ENCODE data around the gene MYH14.

Gene MYH14

GRCh38 chr19:50300051-50300450 lies 96.6 kb downstream of the MYH14 start:
- no peak for ATAC-seq

- ATAC-seq, result peak; percentile 99 to 100
These were observed 97.6 kb downstream of the MYH14 start for GRCh38 chr19:50300814-50301606.

GRCh38 chr19:50301607-50301971 lies 98.2 kb downstream of the MYH14 start:
- ATAC-seq, result peak; percentile 8 to 22

- no peak for ATAC-seq
These were observed 100.1 kb downstream of the MYH14 start for GRCh38 chr19:50303558-50303957.

- no peak for ATAC-seq
These were observed 105.6 kb downstream of the MYH14 start for GRCh38 chr19:50308991-50309390.

- ATAC-seq, result no peak
These were observed 106.1 kb downstream of the MYH14 start for GRCh38 chr19:50309396-50310125.

GRCh38 chr19:50310759-50311465 lies 107.5 kb downstream of the MYH14 start:
- no peak for ATAC-seq

GRCh38 chr19:50311723-50312635 lies 108.6 kb downstream of the MYH14 start:
- no peak for ATAC-seq

- ATAC-seq, result no peak
These were observed 109.8 kb downstream of the MYH14 start for GRCh38 chr19:50312967-50313811.

- ATAC-seq, result no peak
These were observed 110.6 kb downstream of the MYH14 start for GRCh38 chr19:50313812-50314536.

- ATAC-seq, result no peak
These were observed 111.6 kb downstream of the MYH14 start for GRCh38 chr19:50314724-50315708.

GRCh38 chr19:50315773-50316448 lies 112.5 kb downstream of the MYH14 start:
- peak; percentile 58 to 74 for ATAC-seq

GRCh38 chr19:50317115-50317514 lies 113.7 kb downstream of the MYH14 start:
- ATAC-seq, result no peak

GRCh38 chr19:50318438-50318837 lies 115.0 kb downstream of the MYH14 start:
- ATAC-seq, result no peak

- no peak for ATAC-seq
These were observed 115.7 kb downstream of the MYH14 start for GRCh38 chr19:50319156-50319555.

GRCh38 chr19:50320051-50320450 lies 116.6 kb downstream of the MYH14 start:
- no peak for ATAC-seq

GRCh38 chr19:50320596-50320995 lies 117.2 kb downstream of the MYH14 start:
- ATAC-seq, result no peak

- ATAC-seq, result no peak
These were observed 118.4 kb downstream of the MYH14 start for GRCh38 chr19:50321831-50322230.

- no peak for ATAC-seq
These were observed 118.8 kb downstream of the MYH14 start for GRCh38 chr19:50322234-50322633.

Data from activated CD4-positive, CD25-positive, alpha-beta regulatory T cell treated with anti-CD3 and anti-CD28 coated beads, Interleukin-2, amount 50 U/mL, for 24 hours (primary cell).